Natural killer cell (primary cell): ENCODE results near the gene CORO2B. TPM values are rescaled to one million over a fixed set of nuclear protein-coding genes. Genes with fewer than 3 reads are reported as not detected.

Experiments used
- ATAC-seq, 3 donors: fragments of 150-1000 bp in 2 of 3; fragments of 200-7000 bp in 1 of 3; cut with Tn5 transposase; 1 replicate in 1 of 3; 2 replicates in 2 of 3; pipeline ENCODE4 v1.10.0; 2021; ENCODE audit warnings: mild to moderate bottlenecking in 2 of 3, moderate library complexity in 2 of 3
- DNase-seq, 2 donors: peaks; one replicate each; pipeline versions ENCODE4 v3.0.0 to v3.0.0-alpha.2; 2013 to 2021; ENCODE audit warnings: mixed read lengths in 1 of 2
- H3K27ac ChIP-seq: one replicate; pipeline ENCODE4 v1.5.1; 2013; ENCODE audit warnings: mild to moderate bottlenecking, low read length
- H3K27me3 ChIP-seq: one replicate; pipeline ENCODE4 v1.6.1; 2013; ENCODE audit warnings: low read length; ENCODE audit not compliant: control insufficient read depth, insufficient read depth
- H3K36me3 ChIP-seq: one replicate; pipeline ENCODE4 v1.6.1; 2013; ENCODE audit warnings: low read length; ENCODE audit not compliant: control insufficient read depth, insufficient read depth
- H3K4me1 ChIP-seq: one replicate; pipeline ENCODE4 v1.6.1; 2013; ENCODE audit warnings: low read length; ENCODE audit not compliant: control insufficient read depth, insufficient read depth
- H3K4me3 ChIP-seq: one replicate; pipeline ENCODE4 v1.5.1; 2013; ENCODE audit warnings: low read length
- H3K9me3 ChIP-seq: one replicate; pipeline ENCODE4 v1.6.1; 2013; ENCODE audit warnings: low read length; ENCODE audit not compliant: control insufficient read depth, insufficient read depth
- H3K27ac Mint-ChIP-seq, 2 donors: one replicate each; pipeline ENCODE4 v1.8.0; 2022; ENCODE audit warnings: mild to moderate bottlenecking in 2 of 2, mixed read lengths in 2 of 2, moderate library complexity in 1 of 2
- H3K27me3 Mint-ChIP-seq, 2 donors: one replicate each; pipeline ENCODE4 v1.8.0; 2022; ENCODE audit warnings: low read depth in 2 of 2, mixed read lengths in 2 of 2
- H3K36me3 Mint-ChIP-seq: one replicate; pipeline ENCODE4 v1.8.0; 2022; ENCODE audit warnings: mixed read lengths
- H3K4me1 Mint-ChIP-seq, 2 donors: one replicate each; pipeline ENCODE4 v1.8.0; 2022; ENCODE audit warnings: mixed read lengths in 2 of 2
- H3K4me3 Mint-ChIP-seq: one replicate; pipeline ENCODE4 v1.8.0; 2022; ENCODE audit warnings: mild to moderate bottlenecking, moderate library complexity, mixed read lengths
- H3K9me3 Mint-ChIP-seq, 2 donors: one replicate each; pipeline ENCODE4 v1.8.0; 2022; ENCODE audit warnings: mixed read lengths in 2 of 2
- WGBS: methylation state at CpG from one replicate; pipeline ENCODE4 v1.1.7; 2013; ENCODE audit warnings: missing lambda C conversion rate; ENCODE audit not compliant: insufficient coverage; 5-methylcytosine and 5-hydroxymethylcytosine counted together
- intact Hi-C: fragments of 100-400 bp; cut with micrococcal nuclease; formaldehyde crosslinking; loops from one replicate; pipeline ENCODE4 v1.14.2; 2022
- total RNA-seq, 4 donors: library from RNA; stranded (reverse); fragments of 120-200 nt in 1 of 4; gene quantifications; one replicate each; pipeline versions ENCODE4 v1.2.3 to v1.2.4, GENCODE V29; 2013 to 2022
- TF ChIP-seq, protein P1 (sequence below): fragments of 200-600 bp; IDR thresholded peaks from one replicate; pipeline ENCODE4 v1.8.0; 2022; ENCODE audit warnings: antibody characterized with exemption

The CORO2B gene
- total RNA-seq, 3 donors from 2014 or later (not counting 1 experiment from before 2014, with no cell fraction given) = 0.13 TPM; not detected in 2

DNA sequence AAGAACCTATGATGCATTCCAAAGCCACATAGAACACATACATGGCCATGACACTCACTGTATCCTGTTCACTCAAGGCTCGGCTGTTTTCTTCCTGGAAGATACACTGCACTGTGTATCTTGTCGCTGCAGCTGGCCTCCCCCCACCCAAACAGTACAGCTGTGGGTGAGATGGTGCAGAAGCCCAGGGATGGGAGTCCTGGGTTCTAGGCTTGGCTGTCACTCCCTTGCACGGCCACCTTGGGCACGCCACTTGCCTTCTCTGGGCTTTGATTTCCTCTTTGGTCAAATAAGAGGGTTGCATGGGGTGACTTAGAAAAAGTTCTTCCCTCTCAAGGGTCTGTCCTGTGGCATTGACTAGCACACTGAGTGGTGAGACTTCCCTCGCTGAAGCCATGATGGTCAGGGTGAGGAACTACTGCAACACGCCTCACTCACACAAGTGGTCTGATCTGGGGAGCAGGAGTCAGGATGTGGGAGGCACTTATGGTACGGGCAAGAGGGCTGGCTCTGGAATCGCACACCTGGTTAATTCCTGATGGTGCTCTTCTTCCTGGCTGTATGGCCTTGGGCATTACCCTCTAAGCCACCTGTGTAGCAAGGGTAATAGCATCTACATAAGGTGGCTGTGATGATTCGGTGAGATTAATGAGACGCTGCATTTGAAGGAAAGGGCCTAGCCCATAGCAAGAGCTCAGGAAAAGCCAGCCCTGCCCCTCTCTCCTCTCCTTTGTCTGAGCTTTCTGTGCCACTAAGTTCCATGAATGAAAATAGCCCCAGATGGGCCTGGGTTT lies 197.9 kb downstream of the CORO2B start:
- peak overlapping the region; percentile 74 for H3K4me3 Mint-ChIP-seq
- no peaks in the 10 kb centered on the region for H3K9me3 Mint-ChIP-seq
- intact Hi-C loops = no loop called here
- TF ChIP-seq, protein P1, sequence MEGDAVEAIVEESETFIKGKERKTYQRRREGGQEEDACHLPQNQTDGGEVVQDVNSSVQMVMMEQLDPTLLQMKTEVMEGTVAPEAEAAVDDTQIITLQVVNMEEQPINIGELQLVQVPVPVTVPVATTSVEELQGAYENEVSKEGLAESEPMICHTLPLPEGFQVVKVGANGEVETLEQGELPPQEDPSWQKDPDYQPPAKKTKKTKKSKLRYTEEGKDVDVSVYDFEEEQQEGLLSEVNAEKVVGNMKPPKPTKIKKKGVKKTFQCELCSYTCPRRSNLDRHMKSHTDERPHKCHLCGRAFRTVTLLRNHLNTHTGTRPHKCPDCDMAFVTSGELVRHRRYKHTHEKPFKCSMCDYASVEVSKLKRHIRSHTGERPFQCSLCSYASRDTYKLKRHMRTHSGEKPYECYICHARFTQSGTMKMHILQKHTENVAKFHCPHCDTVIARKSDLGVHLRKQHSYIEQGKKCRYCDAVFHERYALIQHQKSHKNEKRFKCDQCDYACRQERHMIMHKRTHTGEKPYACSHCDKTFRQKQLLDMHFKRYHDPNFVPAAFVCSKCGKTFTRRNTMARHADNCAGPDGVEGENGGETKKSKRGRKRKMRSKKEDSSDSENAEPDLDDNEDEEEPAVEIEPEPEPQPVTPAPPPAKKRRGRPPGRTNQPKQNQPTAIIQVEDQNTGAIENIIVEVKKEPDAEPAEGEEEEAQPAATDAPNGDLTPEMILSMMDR = no peak
- peaks cover 25% of the 10 kb centered on the region for H3K4me1 ChIP-seq
- H3K4me3 ChIP-seq = no peak overlapping the region
- ATAC-seq = peak; percentile 41 to 68 (median 60)
- 64% methylated on average over 9 of the region's 10 CpGs for WGBS
- H3K27me3 ChIP-seq = no peaks in the 10 kb centered on the region
- peaks cover 34 to 40% of the 10 kb centered on the region in 2 donors for H3K4me1 Mint-ChIP-seq
- no peak overlapping the region for H3K27ac ChIP-seq
- no peak for DNase-seq
- no peaks in the 10 kb centered on the region for H3K9me3 ChIP-seq
- H3K36me3 ChIP-seq = peaks cover 21% of the 10 kb centered on the region
- peak overlapping the region; percentile 34 to 87 for H3K27ac Mint-ChIP-seq
- H3K36me3 Mint-ChIP-seq = no peaks in the 10 kb centered on the region
- H3K27me3 Mint-ChIP-seq = no peaks in the 10 kb centered on the region

Other genes with a start within 250 kb of the CORO2B start
- not detected for gene ITGA11, start 146.8 kb upstream of the CORO2B start, total RNA-seq
- gene ANP32A, start 241.9 kb downstream of the CORO2B start, total RNA-seq = 100 to 1,000 TPM; 133 to 150 (median 148) TPM